Uterus (tissue), 2 donors: Measurements from ENCODE around the gene IFNLR1.

Experiments
- CTCF ChIP-seq, 4 experiments: fragments of 200-600 bp in 2 of 4; fragments of 450-650 bp in 2 of 4; sonication (generic) in 2 of 4; IDR thresholded peaks; one replicate each; pipeline ENCODE4 v1.5.1; 2016 to 2019; ENCODE audit warnings: antibody characterized with exemption in 4 of 4, mild to moderate bottlenecking in 2 of 4, moderate library complexity in 1 of 4
- POLR2A ChIP-seq, 2 donors: fragments of 450-650 bp; IDR thresholded peaks; one replicate each; pipeline ENCODE4 v1.6.1; 2016; ENCODE audit warnings: antibody characterized with exemption in 2 of 2, mild to moderate bottlenecking in 1 of 2, moderate library complexity in 1 of 2

DNA sequence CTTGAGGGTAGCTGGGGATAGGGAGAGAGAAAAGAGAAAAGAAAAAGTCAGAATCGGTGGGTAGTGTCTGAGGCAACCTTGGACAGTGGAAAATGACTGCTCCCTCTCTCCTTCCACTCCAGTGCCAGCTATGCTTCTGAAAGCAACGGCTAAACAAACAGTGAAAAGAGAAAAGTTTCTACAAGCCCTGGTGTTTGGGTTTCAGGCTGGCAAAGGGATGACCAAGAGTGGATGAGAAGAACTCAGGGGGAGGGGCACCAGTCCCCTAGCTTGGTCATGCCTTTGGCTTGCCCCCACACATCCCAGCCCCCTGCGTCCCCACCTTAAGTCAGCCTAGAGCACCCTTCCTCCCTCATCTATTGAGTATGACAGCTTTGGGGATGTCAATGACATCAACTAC is 52.7 kb downstream of the IFNLR1 start:
- TF ChIP-seq POLR2A (IDR thresholded peaks at IDR 0.05) (no peak), CTCF (IDR thresholded peaks at IDR 0.05) (no peak)
